H4 (cell line): ENCODE measurements around the gene IL16. TPM values are rescaled to one million over a fixed set of nuclear protein-coding genes. Genes with fewer than 3 reads are reported as not detected.
"Not testable (repeated sequence)": the region's sequence is repeated elsewhere in the genome, so short reads cannot be mapped to it uniquely, and the experiment has no call there.

Experiments
- DNase-seq: peaks from one replicate; pipeline ENCODE4 v3.0.0-alpha.2; 2015; ENCODE audit warnings: low spot score
- total RNA-seq: library from RNA; depleted of rRNA; stranded (reverse); fragments of >200 nt; shearing (Covaris generic); gene quantifications from 2 replicates; pipeline ENCODE4 v1.2.3, GENCODE V29; 2014

The IL16 gene
- total RNA-seq, 1 experiment from 2014 or later: 0.17 TPM

GRCh38 chr15:81312790-81313543 lies 116.3 kb downstream of the IL16 start:
- peak; percentile 96 for DNase-seq

- no peak for DNase-seq
These were observed 117.0 kb downstream of the IL16 start for GRCh38 chr15:81313686-81314085.

GRCh38 chr15:81314378-81314777 lies 117.7 kb downstream of the IL16 start:
- DNase-seq: no peak

GRCh38 chr15:81315452-81316175 lies 118.9 kb downstream of the IL16 start:
- DNase-seq: no peak

GRCh38 chr15:81316267-81316666 lies 119.6 kb downstream of the IL16 start:
- DNase-seq: no peak

GRCh38 chr15:81317642-81318017 lies 121.0 kb downstream of the IL16 start:
- DNase-seq: no peak

GRCh38 chr15:81321667-81322066 lies 125.0 kb downstream of the IL16 start:
- no peak for DNase-seq

- DNase-seq: no peak
These were observed 126.1 kb downstream of the IL16 start for GRCh38 chr15:81322676-81323253.

- no peak for DNase-seq
These were observed 126.9 kb downstream of the IL16 start for GRCh38 chr15:81323559-81323943.

GRCh38 chr15:81323944-81324881 lies 127.5 kb downstream of the IL16 start, which contains the start of gene STARD5:
Gene STARD5, minus strand, starts transcription at chr15:81324141. Its CDS starts 42 bp downstream, at chr15:81324099.
- peak; percentile 92 for DNase-seq

GRCh38 chr15:81326466-81327212 lies 130.0 kb downstream of the IL16 start:
- DNase-seq: no peak

- peak; percentile 64 for DNase-seq
These were observed 130.8 kb downstream of the IL16 start for GRCh38 chr15:81327516-81327915.

- DNase-seq: no peak
These were observed 132.8 kb downstream of the IL16 start for GRCh38 chr15:81329446-81329845.

GRCh38 chr15:81330366-81331090 lies 133.8 kb downstream of the IL16 start:
- DNase-seq: no peak

- DNase-seq: not testable (repeated sequence)
These were observed 134.5 kb downstream of the IL16 start for GRCh38 chr15:81331141-81331540.

GRCh38 chr15:81331600-81331999 lies 134.9 kb downstream of the IL16 start:
- DNase-seq: no peak

GRCh38 chr15:81332326-81332725 lies 135.6 kb downstream of the IL16 start:
- no peak for DNase-seq

GRCh38 chr15:81333363-81333762 lies 136.7 kb downstream of the IL16 start:
- DNase-seq: no peak

- no peak for DNase-seq
These were observed 138.2 kb downstream of the IL16 start for GRCh38 chr15:81334768-81335435.

GRCh38 chr15:81335631-81336030 lies 139.0 kb downstream of the IL16 start:
- no peak for DNase-seq
